Measurements from ENCODE around the gene RTRAF. TPM values are rescaled to one million over a fixed set of nuclear protein-coding genes. Genes with fewer than 3 reads are reported as not detected.

RTRAF gene
- total and polyA plus RNA-seq, 9 of the 15 experiments (the other 6 are each of a cell fraction or from before 2014, with no cell fraction given) = 126 to 204 (median 155) TPM

DNA sequence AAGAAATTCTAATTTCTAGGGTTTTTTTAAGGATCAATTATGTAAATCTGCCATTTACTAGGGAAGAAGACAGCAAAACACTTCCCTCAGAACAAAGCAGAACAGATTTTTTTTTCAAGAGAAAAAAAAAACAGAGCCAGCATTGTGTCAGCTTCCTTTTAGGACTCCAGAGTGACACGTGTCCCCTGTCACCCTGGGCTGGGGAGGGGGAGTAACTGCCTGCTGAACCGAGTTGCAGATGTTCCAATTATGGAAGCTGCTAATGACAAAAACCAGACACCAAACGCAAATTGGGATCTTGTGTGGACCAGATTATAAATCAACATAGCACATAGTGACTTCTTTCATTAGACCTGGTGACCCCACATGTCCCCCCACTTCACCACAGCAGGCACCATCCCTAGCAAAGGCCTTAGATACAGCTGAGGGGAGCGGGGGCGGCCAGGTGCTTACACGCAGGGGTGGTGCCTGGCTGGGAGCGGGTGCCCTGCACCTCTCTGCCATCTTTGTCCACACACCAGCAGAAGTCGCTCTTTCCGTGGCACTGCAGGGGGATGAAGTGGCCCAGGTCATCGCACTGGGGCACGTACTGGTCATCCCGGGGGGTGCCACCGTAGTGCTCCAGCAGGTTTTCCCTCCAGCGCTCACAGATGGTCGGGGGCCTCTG is 25.4 kb downstream of the RTRAF start (continued):
- TF ChIP-seq SOX6 (IDR thresholded peaks at IDR 0.05) (no peak), MXI1 (IDR thresholded peaks at IDR 0.05; ENCODE audit: low read depth, low read length) (no peak), ZBTB17 (CRISPR knock-in tag; IDR thresholded peaks at IDR 0.05) (no peak), ID3 (CRISPR knock-in tag; IDR thresholded peaks at IDR 0.05) (no peak), ID3 (tag; IDR thresholded peaks at IDR 0.05) (no peak), ZNF696 (CRISPR knock-in tag; conservative IDR thresholded peaks at IDR 0.05) (no peak)

DNA sequence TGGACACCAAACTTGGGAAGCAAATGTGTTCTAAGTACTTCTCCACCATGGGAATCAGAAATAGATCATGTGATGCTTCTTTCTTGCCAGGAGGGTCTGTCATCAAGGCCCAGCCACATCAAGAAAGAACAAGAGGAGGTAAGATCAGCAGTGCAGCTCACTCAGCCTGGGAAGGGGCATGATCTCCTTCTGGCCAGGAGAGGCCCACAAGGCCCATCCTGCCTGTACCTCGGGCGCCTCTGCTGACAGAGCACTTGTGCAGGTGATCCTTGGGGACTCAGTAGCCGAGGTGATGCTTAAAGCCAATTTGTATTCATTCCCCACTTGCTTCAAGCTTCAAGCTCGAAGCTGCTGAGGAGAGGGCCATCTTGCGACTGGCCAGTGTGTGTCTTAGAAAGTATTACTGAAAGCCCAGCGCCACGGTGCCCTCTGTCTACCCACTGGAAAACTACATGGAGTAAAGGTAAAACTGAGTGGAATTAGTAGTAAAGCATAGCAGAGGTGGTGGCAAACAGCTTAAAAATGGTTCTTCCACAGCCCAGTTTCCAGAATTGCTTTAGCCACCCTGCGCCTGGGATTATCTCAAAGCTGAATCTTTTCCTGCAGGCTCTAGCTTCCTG is 26.2 kb downstream of the RTRAF start:
- no peaks in the 10 kb centered on the region; a peak in 2 of 5 replicates for H3K4me1 ChIP-seq (replicated peaks in 1 of 2; ENCODE audit: control insufficient read depth in 2 of 2, insufficient read depth in 2 of 2, low read length in 2 of 2)
- BruUV-seq (replicated peaks) = no TSS peak
- H2AFZ ChIP-seq (ENCODE audit: low read depth, low read length) = peak overlapping the region; percentile 32; the same call in 1 of the 2 replicates
- TF ChIP-seq, protein P1, sequence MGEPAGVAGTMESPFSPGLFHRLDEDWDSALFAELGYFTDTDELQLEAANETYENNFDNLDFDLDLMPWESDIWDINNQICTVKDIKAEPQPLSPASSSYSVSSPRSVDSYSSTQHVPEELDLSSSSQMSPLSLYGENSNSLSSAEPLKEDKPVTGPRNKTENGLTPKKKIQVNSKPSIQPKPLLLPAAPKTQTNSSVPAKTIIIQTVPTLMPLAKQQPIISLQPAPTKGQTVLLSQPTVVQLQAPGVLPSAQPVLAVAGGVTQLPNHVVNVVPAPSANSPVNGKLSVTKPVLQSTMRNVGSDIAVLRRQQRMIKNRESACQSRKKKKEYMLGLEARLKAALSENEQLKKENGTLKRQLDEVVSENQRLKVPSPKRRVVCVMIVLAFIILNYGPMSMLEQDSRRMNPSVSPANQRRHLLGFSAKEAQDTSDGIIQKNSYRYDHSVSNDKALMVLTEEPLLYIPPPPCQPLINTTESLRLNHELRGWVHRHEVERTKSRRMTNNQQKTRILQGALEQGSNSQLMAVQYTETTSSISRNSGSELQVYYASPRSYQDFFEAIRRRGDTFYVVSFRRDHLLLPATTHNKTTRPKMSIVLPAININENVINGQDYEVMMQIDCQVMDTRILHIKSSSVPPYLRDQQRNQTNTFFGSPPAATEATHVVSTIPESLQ (CRISPR knock-in tag; IDR thresholded peaks at IDR 0.05) = no peak
- TF ChIP-seq RAD21 (CRISPR knock-in tag; conservative IDR thresholded peaks at IDR 0.05 in 1 of 2, IDR thresholded peaks at IDR 0.05 in 1 of 2) = peak in 1 of 2 experiments; percentile 25; a peak in 2 of 4 replicates
- TF ChIP-seq, protein P2, sequence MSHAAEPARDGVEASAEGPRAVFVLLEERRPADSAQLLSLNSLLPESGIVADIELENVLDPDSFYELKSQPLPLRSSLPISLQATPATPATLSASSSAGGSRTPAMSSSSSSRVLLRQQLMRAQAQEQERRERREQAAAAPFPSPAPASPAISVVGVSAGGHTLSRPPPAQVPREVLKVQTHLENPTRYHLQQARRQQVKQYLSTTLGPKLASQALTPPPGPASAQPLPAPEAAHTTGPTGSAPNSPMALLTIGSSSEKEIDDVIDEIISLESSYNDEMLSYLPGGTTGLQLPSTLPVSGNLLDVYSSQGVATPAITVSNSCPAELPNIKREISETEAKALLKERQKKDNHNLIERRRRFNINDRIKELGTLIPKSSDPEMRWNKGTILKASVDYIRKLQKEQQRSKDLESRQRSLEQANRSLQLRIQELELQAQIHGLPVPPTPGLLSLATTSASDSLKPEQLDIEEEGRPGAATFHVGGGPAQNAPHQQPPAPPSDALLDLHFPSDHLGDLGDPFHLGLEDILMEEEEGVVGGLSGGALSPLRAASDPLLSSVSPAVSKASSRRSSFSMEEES (CRISPR knock-in tag; IDR thresholded peaks at IDR 0.05) = peak; percentile 20; the same call in 1 of the 2 replicates
- TF ChIP-seq CTCF (IDR thresholded peaks at IDR 0.05 in 2 of 3, conservative IDR thresholded peaks at IDR 0.05 in 1 of 3; ENCODE audit: insufficient read depth in 2 of 3, low read depth in 1 of 3, low read length in 3 of 3) = peak; percentile 50 to 68 (median 65)
- in situ Hi-C loops (cut with MboI) (no loop called here), intact Hi-C loops (cut with micrococcal nuclease) (no loop called here)
- FAIRE-seq (no peak), DNase-seq (ENCODE audit: extremely low read depth in 1 of 4, low spot score in 3 of 4) (peak in 2 of 4 experiments; percentile 9 to 31), ATAC-seq (peak; percentile 84)
- no peak overlapping the region for H3K4me3 ChIP-seq
- H4K20me1 ChIP-seq (replicated peaks; ENCODE audit: control insufficient read depth, insufficient read depth, low read length) = no peaks in the 10 kb centered on the region
- WGBS (ENCODE audit: insufficient coverage, low coverage, missing lambda C conversion rate) = 37% methylated on average over 7 of the region's 8 CpGs
- ChIA-PET POLR2A (interaction anchor here (1.2 to 1.5 kb wide), 2 partner anchors 12 to 17 kb away, joined by 3 to 4 read pairs; no protein-coding TSS in a partner anchor), CTCF (ENCODE audit: low intra/inter-chr PET ratio) (no interaction called here)
- H3K9me1 ChIP-seq (ENCODE audit: control insufficient read depth, insufficient read depth, low read length) = no peaks in the 10 kb centered on the region
- H3K79me2 ChIP-seq (ENCODE audit: control insufficient read depth, insufficient read depth, low read length) = no peaks in the 10 kb centered on the region
- no peak overlapping the region for H3K9ac ChIP-seq (ENCODE audit: insufficient read depth in 1 of 2, low read depth in 2 of 2, low read length in 2 of 2)
- H3K9me3 ChIP-seq (replicated peaks; ENCODE audit: control insufficient read depth, insufficient read depth, low read depth, low read length) = no peaks in the 10 kb centered on the region
- no peaks in the 10 kb centered on the region for H3K27me3 ChIP-seq (ENCODE audit: control insufficient read depth in 2 of 2, insufficient read depth in 2 of 2, low read length in 2 of 2)
- no peak overlapping the region for H3K4me2 ChIP-seq (ENCODE audit: insufficient read depth, low read length)
- H3K36me3 ChIP-seq (ENCODE audit: control insufficient read depth, insufficient read depth, low read length) = peaks cover 12% of the 10 kb centered on the region; the same call in 1 of the 3 replicates
- no peak overlapping the region for H3K27ac ChIP-seq (ENCODE audit: extremely low read depth, low read depth, low read length)

All from K562 (cell line).